Measurements from ENCODE around the gene ADIPOQ.

DNA sequence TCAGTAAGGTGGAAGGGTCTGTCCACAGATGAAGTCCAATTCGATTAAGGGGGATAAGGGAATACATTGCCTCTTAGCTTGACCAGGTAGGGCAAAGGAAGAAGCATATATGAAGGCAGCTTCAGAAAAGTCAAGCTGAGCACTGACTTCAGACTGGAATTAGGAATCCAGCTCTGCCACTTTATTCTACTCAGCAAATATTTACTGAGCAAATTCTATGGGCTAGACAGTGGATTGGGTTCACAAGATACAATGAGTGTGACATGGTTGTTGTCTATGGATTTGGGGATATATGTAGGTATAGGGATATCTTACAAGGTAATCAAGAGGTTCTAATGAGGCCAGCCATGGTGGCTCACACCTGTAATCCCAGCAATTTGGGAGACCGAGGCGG lies 526 bp downstream of the ADIPOQ start:
- TF ChIP-seq, protein P1, sequence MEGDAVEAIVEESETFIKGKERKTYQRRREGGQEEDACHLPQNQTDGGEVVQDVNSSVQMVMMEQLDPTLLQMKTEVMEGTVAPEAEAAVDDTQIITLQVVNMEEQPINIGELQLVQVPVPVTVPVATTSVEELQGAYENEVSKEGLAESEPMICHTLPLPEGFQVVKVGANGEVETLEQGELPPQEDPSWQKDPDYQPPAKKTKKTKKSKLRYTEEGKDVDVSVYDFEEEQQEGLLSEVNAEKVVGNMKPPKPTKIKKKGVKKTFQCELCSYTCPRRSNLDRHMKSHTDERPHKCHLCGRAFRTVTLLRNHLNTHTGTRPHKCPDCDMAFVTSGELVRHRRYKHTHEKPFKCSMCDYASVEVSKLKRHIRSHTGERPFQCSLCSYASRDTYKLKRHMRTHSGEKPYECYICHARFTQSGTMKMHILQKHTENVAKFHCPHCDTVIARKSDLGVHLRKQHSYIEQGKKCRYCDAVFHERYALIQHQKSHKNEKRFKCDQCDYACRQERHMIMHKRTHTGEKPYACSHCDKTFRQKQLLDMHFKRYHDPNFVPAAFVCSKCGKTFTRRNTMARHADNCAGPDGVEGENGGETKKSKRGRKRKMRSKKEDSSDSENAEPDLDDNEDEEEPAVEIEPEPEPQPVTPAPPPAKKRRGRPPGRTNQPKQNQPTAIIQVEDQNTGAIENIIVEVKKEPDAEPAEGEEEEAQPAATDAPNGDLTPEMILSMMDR (IDR thresholded peaks at IDR 0.05) = no peak
- TF ChIP-seq POLR2A (IDR thresholded peaks at IDR 0.05) = no peak
